ENCODE data around the gene ARHGEF7. TPM values are rescaled to one million over a fixed set of nuclear protein-coding genes. Genes with fewer than 3 reads are reported as not detected.

ARHGEF7 gene
- total RNA-seq, 4 donors from 2014 or later = 11.5 to 57.2 (median 36.5) TPM

- WGBS, 2 donors = 83 to 96% methylated on average over 9 to 13 of the region's 19 CpGs
- no peaks in the 10 kb centered on the region for H3K36me3 ChIP-seq
- no peaks in the 10 kb centered on the region for H3K4me1 ChIP-seq
- DNase-seq = no peak
- TF ChIP-seq POLR2A (IDR thresholded peaks at IDR 0.05) = no peak
- TF ChIP-seq, protein P1, sequence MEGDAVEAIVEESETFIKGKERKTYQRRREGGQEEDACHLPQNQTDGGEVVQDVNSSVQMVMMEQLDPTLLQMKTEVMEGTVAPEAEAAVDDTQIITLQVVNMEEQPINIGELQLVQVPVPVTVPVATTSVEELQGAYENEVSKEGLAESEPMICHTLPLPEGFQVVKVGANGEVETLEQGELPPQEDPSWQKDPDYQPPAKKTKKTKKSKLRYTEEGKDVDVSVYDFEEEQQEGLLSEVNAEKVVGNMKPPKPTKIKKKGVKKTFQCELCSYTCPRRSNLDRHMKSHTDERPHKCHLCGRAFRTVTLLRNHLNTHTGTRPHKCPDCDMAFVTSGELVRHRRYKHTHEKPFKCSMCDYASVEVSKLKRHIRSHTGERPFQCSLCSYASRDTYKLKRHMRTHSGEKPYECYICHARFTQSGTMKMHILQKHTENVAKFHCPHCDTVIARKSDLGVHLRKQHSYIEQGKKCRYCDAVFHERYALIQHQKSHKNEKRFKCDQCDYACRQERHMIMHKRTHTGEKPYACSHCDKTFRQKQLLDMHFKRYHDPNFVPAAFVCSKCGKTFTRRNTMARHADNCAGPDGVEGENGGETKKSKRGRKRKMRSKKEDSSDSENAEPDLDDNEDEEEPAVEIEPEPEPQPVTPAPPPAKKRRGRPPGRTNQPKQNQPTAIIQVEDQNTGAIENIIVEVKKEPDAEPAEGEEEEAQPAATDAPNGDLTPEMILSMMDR (IDR thresholded peaks at IDR 0.05) = no peak
- H3K27me3 ChIP-seq = no peaks in the 10 kb centered on the region
- H3K4me3 ChIP-seq = no peak overlapping the region
- intact Hi-C loops (cut with DNase I) = no loop called here
- no peak overlapping the region for H3K27ac ChIP-seq
- no peaks in the 10 kb centered on the region for H3K9me3 ChIP-seq
These were observed 207.1 kb downstream of the ARHGEF7 start for GRCh38 chr13:111322001-111322915.

DNA sequence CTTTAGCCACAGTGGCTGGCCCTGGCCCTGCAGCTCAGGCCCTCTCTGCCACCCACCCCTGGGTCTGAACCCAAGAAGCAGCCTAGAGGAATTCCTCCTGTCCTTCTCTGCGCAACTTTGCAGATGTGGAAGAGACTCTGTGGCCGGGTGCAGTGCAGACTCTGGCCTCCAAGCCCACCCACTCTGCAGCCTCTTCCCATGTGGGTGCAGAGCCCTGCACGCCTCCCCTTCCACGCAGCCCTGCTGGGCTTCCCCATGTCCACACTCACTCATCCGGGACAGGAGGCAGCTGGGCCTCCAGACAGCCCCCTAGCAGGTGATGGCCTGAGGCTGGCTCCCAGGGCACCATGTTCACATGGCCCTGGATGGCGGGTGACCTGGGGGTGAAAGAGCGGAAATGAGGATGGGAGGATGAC lies 207.8 kb downstream of the ARHGEF7 start:
- Histone ChIP-seq H3K4me3 (no peak overlapping the region), H3K4me1 (no peaks in the 10 kb centered on the region), H3K36me3 (no peaks in the 10 kb centered on the region), H3K27ac (no peak overlapping the region), H3K27me3 (no peaks in the 10 kb centered on the region), H3K9me3 (no peaks in the 10 kb centered on the region)
- intact Hi-C loops (cut with DNase I) = no loop called here
- TF ChIP-seq, protein P1 (IDR thresholded peaks at IDR 0.05) = no peak
- DNase-seq = no peak
- 75% methylated on average over 5 of the region's 7 CpGs; no CpG with 5 or more reads in 1 of the 2 donors for WGBS, 2 donors

DNA sequence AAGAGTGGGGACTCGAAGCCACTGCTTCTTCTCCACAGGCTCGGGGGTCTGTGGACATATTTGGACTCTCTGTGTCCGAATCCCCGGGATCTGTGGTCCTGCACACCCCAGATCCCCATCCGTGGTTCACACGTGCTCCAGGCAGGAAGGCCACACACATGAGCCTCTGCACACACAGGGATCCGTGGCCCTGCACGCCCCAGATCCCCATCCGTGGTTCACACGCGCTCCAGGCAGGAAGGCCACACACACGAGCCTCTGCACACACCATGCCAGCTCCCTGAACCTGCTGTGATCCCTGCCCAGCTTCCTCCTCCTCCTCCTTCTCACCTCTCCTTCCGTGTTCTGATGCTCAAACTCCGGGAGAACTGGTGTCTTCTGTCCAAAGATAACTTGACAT lies 208.4 kb downstream of the ARHGEF7 start:
- no peak for TF ChIP-seq POLR2A (IDR thresholded peaks at IDR 0.05)
- TF ChIP-seq, protein P1 (IDR thresholded peaks at IDR 0.05) = no peak

DNA sequence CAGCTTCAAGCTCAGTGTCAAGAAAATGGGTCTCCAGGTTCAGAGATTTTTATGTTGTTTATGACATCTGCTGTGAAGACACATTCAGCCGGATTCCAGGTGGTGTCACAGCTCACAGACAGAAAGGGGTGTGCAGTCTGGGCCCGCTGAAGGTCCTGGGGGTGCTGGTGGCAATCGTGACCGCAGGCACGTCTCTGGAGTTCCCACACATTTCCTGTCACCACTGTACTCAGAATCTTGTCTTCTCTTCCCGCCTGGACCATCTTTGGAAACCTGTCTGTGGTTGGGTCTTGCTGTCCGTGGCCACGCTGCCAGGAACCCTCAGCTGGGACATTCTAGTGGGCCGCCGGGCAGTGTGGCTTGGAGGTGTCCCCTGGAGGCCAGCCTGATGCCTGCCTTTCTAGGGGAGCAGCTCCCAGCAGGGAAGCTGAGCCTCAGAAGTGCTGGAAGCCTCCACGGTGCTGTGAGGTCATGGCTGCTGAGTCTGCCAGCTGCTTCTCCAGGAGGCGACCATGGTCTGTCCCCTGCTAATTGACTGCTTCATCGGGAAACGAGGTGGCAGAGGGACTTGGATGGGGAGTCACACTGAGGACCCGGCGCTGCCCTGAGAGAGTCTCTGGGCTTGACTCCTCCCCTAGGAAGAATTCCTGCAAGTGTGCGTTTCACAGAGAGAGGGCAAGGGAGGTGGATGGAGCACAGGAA lies 209.0 kb downstream of the ARHGEF7 start:
- no peaks in the 10 kb centered on the region for H3K4me1 ChIP-seq
- WGBS, 2 donors = 53 to 100% methylated on average over 4 to 6 of the region's 17 CpGs
- intact Hi-C loops (cut with DNase I) = no loop called here
- no peak for DNase-seq
- H3K9me3 ChIP-seq = no peaks in the 10 kb centered on the region
- TF ChIP-seq, protein P1 (IDR thresholded peaks at IDR 0.05) = no peak
- no peak for TF ChIP-seq POLR2A (IDR thresholded peaks at IDR 0.05)
- H3K4me3 ChIP-seq = no peak overlapping the region
- no peaks in the 10 kb centered on the region for H3K27me3 ChIP-seq
- no peaks in the 10 kb centered on the region for H3K36me3 ChIP-seq
- no peak overlapping the region for H3K27ac ChIP-seq

More for the DNA sequence above, 208.4 kb downstream of the ARHGEF7 start:
- Histone ChIP-seq H3K9me3 (no peaks in the 10 kb centered on the region), H3K27me3 (no peaks in the 10 kb centered on the region), H3K4me3 (no peak overlapping the region), H3K4me1 (no peaks in the 10 kb centered on the region), H3K36me3 (no peaks in the 10 kb centered on the region), H3K27ac (no peak overlapping the region)
- DNase-seq = no peak
- 78 to 92% methylated on average over 7 to 14 of the region's 14 CpGs for WGBS, 2 donors
- intact Hi-C loops (cut with DNase I) = no loop called here

- TF ChIP-seq, protein P1 (IDR thresholded peaks at IDR 0.05) = no peak
- no peak for TF ChIP-seq POLR2A (IDR thresholded peaks at IDR 0.05)
- H3K4me3 ChIP-seq = no peak overlapping the region
- H3K27me3 ChIP-seq = no peaks in the 10 kb centered on the region
- intact Hi-C loops (cut with DNase I) = no loop called here
- no peaks in the 10 kb centered on the region for H3K9me3 ChIP-seq
- no peaks in the 10 kb centered on the region for H3K36me3 ChIP-seq
- DNase-seq = no peak
- 83 to 87% methylated on average over 13 to 14 of the region's 14 CpGs for WGBS, 2 donors
- H3K4me1 ChIP-seq = no peaks in the 10 kb centered on the region
- H3K27ac ChIP-seq = no peak overlapping the region
These were observed 209.6 kb downstream of the ARHGEF7 start for GRCh38 chr13:111324736-111325135.
